Hematopoietic multipotent progenitor cell treated with erythropoietin and hydrocortisone succinate and interleukin-3 and kit ligand, for 17 days (in vitro differentiated cells): ENCODE data around the gene TBC1D22A.

ENCODE experiments used
- DNase-seq: peaks from one replicate; pipeline ENCODE4 v3.0.0-alpha.2; 2015; ENCODE audit warnings: low spot score

TBC1D22A gene

DNA sequence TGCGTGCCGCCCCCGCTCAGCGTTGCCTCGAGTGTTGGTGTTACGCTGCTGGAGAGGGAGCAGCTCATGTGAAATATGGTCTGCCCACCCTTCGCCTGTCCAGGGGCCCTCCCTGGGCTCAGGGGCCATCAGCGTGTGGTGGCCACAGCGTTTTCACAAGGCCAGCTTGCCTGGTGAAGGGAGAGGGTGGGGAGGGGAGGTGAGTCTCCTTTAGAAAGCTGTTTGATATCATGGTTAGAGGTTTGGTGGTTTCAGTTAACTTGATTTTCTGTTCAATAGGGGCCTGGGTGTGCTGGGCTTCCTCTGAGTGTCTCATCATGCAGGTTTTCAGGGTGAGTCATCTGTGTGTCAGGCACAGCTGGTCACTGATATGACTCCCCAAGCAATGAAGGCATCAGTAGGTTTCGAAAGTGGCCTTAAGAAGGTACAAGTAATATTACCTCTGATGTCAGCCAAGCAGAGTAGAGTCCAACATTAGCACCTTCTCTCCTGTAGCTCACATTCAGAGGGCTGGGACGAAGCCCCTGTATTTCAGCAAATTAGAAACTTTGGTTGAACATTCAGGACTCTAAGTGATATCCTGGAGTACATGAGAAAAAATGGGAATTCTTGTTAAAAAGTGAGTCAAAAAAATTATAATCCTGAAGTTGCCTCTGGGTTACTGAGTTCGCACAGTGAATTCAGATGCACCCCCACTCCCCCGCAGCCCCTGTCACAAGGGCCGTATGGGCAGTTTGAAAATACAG, 172.5 kb downstream of the TBC1D22A start:
- peak; percentile 77 for DNase-seq

DNA sequence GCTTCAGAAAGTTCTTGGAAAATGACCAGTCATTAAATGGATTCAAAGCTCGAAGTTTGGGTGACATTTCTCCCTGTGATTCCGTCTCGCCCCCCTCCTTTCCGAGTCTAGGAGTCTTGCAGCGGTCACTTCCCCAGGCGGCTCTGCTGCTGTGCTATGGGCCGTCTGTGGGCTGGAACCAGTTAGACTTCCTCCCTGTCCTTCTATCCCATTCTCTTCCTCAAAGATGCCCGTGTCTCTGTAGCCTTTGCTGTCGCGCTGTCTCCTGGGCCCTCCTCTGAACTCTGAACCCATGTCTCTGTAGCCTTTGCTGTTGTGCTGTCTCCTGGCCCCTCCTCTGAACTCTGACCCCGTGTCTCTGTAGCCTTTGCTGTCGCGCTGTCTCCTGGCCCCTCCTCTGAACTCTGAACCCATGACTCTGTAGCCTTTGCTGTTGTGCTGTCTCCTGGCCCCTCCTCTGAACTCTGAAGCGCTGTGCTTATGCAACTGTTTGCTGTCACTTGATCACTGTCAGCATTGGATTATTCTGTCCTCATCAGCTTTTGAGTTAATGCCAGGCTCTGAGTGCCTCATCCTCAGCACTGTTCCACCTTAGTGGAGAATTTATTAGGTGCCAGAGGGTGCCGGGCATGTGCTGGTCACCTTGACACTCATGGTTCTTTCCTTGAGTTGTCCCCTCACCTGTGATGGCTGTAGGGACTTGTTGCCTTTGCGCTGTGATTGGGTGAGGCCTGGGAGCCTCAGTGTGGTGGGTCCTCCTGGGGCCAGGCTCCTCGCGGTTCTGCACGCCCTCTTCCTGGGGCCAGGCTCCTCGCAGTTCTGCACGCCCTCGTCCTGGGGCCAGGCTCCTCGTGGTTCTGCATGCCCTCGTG, 173.3 kb downstream of the TBC1D22A start:
- no peak for DNase-seq

DNA sequence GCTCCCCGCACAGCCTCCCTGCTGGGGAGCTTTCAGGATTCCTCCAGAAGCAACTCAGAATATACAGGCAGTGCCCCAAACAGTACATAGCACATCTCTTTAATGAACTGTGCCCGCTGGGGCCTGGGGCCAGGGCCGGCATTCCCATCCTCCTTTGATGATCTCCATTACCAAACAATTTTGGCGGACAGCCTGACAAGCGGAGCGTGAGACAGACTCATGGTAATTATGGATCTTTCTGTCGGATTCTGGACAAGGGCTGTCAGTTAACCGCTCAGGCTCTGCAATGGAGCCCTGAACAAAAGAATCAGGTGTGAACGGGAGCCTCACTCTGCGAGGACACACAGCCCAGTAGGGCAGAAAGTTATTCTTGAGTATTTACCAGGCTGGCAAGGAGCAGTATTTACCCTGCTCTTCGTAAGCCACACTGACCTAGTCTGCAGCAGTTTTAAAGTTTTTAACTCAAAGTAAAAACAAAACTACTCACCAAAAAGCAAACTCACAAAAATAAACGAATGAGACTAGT, 174.0 kb downstream of the TBC1D22A start:
- DNase-seq, result no peak

DNA sequence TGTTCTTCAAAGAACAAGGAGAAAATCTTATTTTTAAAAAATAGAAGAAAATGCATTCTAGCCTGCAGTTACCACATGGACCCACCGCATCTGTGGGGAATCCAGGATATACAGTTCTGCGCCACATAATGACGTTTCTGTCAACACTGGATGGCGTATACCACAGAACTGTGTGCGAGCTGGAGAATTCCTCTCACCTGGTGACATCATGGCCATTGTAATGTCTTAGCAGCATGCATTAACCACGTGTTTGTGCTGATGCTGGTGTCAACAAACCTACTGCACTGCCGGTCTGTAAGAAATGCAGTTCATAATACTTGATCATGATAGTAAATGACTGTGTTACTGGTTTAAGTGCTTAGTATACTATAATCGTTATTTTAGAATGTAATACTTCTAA, 174.7 kb downstream of the TBC1D22A start:
- DNase-seq, result no peak

DNA sequence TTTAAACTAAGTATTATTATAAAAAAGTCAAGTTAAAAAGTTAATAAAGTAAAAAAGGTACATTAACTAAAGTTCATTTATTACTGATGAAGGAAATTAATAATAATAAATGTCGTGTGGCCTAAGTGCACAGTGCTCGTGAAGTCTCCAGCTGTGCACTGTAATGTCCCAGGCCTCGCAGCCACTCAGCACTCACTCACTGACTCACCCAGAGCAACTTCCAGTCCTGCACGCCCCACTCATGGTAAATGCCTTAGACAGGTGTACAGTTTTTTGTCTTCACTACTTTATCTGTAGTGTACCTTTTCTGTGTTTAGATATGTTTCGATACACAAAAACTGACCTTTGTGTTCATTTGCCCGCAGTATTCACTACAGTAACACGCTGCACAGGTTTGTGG, 175.5 kb downstream of the TBC1D22A start:
- DNase-seq, result no peak

DNA sequence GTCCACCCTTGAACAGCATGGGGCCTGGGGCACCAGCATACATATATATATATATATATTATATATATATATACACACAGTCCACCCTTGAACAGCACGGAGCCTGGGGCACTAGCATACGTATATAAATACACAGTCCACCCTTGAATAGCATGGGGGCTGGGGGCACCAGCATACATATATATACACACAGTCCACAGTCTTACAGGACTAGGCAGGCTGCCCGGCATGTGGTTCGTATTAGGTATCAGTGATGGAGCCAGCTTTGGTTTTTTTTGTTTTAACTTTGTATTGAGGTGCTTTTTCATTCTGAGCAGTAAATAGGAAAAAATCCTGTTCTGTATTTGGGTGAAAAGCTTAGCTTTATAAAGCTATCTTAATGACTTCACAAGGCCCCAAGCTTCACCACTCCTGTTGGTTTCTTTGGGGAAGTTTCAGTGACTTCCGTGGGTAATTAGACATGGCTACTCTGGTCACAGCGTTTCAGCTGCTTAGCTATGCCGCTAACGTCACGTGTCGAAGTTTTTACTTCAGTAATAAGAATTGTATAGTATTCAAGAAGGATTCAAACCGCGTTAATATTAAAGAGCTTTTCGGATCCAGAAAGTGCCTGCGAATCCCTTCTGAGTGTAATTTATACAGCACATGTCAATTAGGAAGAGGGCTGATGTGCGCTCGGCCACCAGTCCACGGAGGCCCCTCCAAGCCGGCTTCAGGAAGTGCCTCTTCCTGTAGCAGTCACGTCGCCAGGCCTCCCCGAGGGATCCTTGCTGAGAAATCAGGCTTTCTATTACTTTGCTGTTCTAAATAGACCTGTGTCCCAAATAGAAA, 179.7 kb downstream of the TBC1D22A start:
- no peak for DNase-seq

DNA sequence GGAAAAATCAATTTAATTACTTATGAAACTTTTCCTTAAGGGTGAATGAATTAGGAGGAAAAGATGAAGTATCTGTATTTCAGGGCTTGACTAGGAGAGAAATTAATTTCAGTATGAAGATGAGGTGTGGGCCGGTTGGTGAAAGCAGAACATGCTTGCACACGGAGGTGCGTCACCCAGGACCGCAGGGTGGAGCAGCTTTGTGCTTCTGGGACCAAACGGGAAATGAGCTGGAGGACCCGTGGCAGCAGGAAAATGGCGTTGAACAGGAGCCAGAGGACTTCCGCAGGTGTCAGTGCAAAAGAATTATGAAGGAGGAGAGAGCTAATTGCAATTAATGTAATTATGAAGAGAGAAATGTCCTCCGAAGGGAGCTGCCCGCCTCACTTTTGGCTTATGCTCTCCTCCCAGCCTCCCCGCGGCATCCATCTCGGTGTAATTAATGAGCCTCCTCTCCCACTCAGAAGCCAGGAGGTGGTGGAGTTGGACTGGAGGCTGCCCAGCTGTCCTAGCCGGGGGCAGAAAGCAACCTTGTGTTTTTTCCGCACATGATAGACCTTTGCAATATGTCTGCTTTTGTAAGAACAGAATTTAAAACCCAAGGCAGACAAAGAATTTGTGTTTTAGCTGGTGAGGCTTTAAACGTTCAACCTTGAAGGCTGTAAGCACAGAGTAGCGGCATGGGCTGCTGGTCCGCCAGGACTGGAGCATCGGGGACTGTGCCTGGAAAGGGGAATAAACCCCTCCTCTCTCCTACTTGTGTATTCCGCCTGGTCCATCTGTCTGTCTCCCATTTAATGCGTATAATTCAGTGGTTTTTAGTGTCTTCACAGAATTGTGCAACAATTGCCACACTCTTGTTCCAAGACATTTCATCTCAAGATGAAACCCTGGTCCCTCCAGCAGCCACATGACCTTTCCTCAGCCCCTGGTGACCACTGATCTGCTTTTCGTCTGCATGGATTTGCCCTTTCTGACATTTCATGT, 180.6 kb downstream of the TBC1D22A start:
- DNase-seq, result no peak

DNA sequence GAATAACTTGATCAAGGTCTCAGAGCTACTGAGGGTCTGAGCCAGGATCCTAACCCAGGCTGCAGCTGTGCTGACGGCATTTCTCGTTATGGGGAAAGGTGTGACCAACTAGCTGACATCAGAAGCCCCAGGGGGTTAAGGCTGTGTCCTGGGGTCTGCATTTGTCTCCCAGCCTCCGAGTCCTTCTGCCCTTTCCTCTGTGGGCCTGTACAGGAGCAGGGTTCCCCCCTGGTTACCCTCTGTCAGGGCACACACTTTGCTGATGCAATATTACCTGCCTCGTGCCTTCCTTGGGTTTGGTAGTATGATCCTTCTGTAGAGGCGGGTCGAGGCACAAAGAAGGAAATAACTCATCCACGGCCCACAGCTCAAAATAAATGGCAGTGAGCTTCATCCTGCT, 183.0 kb downstream of the TBC1D22A start:
- DNase-seq, result no peak

DNA sequence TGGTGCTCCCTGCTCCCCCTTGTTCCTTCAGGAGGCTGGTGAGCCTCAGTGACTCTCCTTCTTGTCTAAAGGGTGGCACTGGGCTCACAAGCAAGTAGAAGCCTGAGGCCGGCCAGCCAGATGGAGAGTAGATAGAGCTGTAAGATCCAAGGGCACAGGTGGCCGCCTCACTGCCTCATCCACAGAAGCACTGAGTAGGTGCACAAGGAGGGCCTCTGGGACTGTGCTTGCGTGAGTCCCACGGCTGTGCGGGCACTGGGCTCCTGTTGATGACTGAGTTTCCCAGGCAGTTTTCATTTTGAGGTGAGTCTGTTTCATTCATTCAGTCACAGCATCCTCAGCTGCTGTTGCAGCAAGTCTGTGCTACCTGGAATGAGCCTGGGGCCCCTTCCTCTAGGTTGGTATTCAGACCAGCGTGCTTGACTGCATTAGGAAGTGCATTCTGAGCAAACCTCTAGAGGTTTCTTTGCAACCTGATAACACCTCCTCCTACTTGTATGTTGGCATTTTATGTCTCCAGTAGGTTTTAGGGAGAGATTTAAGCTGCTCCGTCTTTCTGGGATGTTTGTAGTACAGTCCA, 184.0 kb downstream of the TBC1D22A start:
- no peak for DNase-seq

DNA sequence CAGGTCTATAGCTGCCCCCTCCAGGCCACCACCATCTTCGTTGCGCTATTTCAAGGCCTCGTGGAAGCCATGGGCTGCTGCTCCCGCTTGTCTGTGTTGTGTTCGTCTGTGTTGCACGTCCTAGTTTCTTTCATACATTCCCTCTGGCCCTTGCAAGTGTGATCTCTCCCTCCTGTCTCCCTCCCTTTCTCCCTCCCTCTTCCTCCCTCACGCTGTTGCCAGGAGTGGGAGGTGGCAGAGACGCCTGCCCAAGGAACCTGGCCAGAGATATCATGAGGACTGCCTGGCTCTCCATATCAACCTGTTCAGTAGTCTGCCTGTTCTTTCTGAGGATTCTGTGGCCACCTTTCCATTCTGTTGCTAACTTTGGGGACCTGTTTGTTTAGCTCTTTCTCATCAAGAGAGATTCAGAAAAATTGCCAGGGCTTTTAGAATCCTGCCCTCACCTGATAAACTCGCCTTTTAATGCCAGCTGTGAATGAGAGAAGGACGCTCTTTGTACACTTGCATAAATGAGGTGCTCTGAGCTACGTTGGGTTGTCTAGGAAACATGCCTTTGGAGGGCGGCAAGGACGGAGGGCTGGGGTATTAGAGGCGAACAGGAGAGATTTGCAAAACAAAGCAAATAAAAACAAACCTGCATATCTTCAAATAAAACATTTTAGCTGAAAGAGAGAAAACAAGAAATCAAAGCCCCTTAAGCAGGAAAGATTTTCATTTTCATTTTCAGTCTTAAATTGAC, 185.2 kb downstream of the TBC1D22A start:
- DNase-seq, result no peak

DNA sequence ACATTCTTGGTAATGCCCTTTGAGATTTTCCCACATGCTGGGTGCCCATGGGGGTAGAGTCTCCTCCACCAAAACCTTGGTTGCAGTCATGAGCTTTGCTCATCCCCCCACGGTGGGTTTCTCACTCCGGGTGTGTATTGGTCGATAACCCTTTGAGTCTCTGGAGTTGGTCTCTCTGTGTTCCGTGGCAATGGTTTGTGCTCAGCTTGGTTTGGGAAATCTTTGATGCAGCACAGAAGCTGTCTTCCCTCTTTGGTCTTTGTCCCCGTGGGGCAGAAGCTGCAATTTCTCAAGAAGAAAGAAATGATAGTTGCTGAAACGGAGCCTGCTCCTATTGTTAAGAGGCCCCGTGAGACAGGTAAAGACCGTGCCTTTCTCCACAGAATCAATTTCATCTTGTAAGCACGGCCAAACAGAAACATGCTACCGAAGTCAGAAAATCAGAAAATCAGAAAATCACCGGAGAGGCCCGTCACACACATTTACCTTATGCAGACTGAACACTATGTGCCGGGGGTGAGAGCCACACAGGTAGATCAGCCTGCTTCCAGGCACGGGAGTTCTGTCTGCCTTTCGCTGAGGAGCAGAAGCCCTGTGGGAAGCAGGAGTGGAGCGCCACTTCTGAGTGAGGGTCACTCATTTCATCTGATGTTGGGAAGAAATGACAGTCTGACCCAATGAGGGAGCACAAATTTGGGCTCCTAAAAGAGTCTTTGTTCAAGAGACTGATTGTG, 186.1 kb downstream of the TBC1D22A start:
- DNase-seq, result no peak

DNA sequence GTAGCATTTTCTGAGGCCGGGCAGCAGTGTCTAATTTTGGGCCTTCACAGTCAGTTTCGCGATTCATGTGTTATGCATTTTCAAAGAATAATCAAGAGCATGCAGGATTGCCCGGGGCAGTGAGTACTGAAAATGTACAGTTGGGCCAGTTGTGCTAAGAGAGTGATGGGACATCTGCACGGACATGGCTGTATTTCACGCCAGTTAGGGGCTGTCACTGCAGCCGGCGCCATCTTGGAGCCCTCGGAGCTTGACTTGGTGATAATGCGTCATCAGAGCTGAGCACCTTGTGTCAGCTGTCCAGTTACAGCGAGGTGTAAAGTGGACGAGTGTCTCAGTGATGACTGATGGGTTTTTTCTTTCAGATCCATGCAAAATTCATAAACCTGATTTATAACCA, 188.9 kb downstream of the TBC1D22A start:
- DNase-seq, result no peak

DNA sequence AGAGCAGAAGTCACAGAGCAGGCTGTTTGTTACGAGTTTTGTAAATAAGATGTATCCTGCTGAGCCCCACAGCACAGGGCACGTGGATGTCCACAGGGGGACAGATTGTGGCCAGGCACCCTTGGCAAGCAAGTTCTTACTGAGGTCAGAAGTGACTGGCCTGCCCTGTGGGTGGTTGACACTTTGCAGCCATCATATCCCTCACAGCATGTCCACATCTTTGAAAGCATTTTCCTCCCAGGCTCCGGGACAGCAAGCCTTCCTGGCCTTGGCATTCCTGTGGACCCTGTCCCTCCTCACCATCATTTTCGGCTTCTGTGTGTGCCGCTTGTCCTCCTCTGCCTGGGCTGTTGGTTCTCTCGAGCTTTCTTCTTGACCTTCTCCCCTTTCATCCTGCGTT, 189.5 kb downstream of the TBC1D22A start:
- DNase-seq, result no peak

DNA sequence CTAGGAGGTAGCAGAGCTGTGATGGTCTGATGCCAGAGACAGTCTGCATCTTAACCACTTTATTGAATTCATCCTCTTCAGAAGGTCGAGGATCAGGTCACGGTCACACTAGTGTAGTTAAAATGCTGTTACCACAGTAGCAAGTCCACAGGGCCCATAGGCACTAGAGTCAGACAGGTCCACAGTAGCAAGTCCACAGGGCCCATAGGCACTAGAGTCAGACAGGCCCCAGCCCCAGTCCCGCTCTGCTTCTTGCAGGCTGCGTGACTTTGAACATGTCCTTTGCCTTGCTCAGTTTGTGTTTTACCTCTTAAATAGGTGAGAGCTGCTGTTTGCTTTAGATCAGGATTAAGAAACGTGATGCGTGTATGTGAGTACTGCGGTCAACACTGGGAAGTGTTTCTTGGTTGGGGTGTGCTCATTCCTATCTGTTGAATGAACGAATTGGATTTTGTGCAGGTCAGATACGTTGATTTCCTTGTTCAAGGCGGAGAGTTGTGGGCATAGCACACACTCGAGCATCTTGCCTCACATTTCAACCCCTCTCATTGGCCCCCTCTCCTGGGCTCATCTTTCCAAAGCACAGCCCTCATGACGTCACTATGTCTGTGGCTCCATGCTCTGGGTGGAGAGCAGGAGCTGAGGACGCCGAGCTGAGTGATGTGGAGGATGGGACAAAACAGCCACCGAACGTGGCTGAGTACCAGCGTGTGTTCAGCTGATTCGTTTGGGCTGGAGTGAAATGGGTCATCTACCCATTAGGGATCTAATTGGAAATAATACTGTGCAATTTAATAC, 191.7 kb downstream of the TBC1D22A start:
- DNase-seq, result no peak

DNA sequence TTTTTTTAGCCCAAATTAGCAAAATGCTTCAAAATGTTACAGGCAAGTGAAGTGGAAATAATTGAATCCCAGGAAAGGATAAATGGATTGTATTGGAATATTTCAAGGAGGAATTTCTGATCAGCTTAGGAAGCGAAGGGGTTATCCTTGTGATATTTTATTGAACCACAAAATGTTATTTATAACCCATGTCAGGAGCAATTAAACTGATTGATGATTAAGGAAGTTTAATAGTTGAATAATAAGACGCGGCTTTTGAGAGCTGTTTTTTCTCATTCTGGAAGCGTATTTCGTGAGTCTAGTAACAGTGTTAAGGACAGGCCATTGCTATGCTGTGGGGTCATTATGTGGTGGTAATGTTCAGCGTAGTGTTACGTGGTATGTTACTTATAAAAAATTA, 192.3 kb downstream of the TBC1D22A start:
- DNase-seq, result no peak

DNA sequence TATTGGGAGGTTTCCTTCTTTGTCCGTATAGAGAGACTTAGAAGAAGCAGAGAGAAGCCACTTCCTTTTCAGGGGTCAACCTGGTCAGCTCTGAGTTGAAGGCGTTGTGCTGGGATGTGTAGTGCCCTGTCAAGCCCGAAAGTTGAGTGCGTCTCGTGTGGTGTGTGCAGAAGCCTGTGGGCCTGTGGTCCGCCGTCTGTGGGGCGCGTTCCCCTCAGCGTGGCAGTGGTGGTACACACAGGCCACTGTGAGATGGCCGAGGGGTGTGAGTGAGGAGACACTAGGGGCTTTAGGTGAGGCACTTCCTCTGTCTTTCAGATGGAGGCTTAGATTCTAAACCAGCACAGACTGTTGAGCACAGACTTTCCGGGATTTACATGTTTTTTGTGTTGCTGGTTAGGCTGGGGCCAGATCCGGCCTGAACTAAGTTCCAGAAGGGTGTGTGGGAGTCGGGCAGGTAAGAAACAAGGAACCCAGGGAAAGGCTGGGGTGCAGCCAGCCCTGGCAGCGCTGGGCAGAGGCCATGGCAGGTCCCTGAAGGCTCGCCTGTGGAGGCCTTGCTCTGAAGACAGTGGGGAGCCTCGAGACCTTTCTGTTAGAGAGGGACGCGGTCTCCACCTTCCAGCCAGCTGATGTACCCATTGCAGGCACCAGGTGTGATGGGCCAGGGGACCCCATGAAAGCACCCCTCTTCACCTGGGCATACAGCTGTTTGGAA, 194.2 kb downstream of the TBC1D22A start:
- DNase-seq, result no peak

DNA sequence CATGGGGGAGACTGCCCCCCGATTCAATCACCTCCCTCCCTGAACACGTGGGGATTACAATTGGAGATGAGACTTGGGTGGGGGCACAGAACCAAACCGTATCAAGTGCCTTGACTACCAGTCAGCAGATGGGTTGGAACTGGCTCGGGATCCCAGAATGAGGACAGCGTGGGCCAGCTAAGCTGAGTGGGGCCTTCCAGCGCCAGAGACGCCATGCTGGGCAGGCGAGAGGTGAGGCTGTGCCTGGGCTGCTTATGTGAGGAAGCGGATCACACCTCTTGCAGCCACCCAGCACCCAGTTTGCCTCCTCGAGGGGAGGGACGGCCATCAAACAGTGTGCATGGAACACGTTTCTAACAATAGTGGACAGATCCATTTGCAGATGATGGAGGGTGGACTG, 195.1 kb downstream of the TBC1D22A start:
- no peak for DNase-seq

DNA sequence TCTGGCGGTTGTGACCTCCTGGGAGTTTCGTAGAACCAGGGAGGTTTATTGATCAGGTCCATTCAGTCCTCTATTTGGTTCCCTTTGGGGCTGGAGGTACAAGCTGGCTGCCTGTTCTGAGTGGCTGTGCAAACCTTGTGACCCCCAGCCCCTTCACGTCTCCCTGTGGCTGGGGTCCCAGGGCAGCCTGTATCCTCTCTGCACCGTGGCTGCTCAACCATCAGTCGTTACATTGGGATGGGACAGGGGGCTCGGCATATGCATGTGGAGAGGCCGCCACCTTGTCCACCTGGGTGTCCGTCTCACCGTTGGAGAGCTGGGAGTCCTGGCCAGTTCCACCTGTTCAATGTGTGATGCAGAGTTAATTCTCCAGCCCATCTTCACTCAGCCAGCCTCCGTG, 195.7 kb downstream of the TBC1D22A start:
- no peak for DNase-seq
